Loucy (cell line): Measurements from ENCODE around the gene PEA15.

Source experiments
- CTCF ChIP-seq: fragments of 200-600 bp; sonication (generic); conservative IDR thresholded peaks from 2 replicates; pipeline ENCODE4 v1.5.1; 2014; ENCODE audit warnings: mild to moderate bottlenecking, antibody characterized with exemption, low read length
- EZH2phosphoT487 ChIP-seq: fragments of 200-600 bp; IDR thresholded peaks from 2 replicates; pipeline ENCODE4 v1.6.1; 2018; ENCODE audit warnings: antibody characterized with exemption, mild to moderate bottlenecking, moderate library complexity, borderline replicate concordance

- no peak for TF ChIP-seq CTCF
- no peak for TF ChIP-seq EZH2phosphoT487
Measured at GRCh38 chr1:160169553-160170399, 35.4 kb upstream of the PEA15 start.
